Effector memory CD4-positive, alpha-beta T cell (primary cell): ENCODE data around the gene SIM2.
"Not testable (repeated sequence)": the region's sequence is repeated elsewhere in the genome, so short reads cannot be mapped to it uniquely, and the experiment has no call there.

Experiments used
- DNase-seq, 3 donors: peaks; one replicate each; pipeline ENCODE4 v3.0.0-alpha.2; 2020
- H3K27ac ChIP-seq: 2 replicates; pipeline ENCODE4 v1.7.0; 2013; ENCODE audit warnings: mild to moderate bottlenecking, low read length, moderate library complexity; ENCODE audit not compliant: insufficient read depth, poor library complexity, severe bottlenecking
- H3K27me3 ChIP-seq: replicated peaks from 2 replicates; pipeline ENCODE4 v1.7.0; 2013; ENCODE audit warnings: mild to moderate bottlenecking, low read length; ENCODE audit not compliant: insufficient read depth, control insufficient read depth, poor library complexity, severe bottlenecking
- H3K36me3 ChIP-seq: 2 replicates; pipeline ENCODE4 v1.7.0; 2013; ENCODE audit warnings: mild to moderate bottlenecking, low read length, moderate library complexity; ENCODE audit not compliant: control insufficient read depth, insufficient read depth
- H3K4me1 ChIP-seq: 2 replicates; pipeline ENCODE4 v1.7.0; 2013; ENCODE audit warnings: low read length, mild to moderate bottlenecking; ENCODE audit not compliant: control insufficient read depth, insufficient read depth, poor library complexity, severe bottlenecking
- H3K4me3 ChIP-seq: 2 replicates; pipeline ENCODE4 v1.7.0; 2013; ENCODE audit warnings: low read length, low read depth, mild to moderate bottlenecking; ENCODE audit not compliant: insufficient read depth, poor library complexity, severe bottlenecking
- H3K9me3 ChIP-seq: 2 replicates; pipeline ENCODE4 v1.7.0; 2013; ENCODE audit warnings: mild to moderate bottlenecking, low read length, moderate library complexity; ENCODE audit not compliant: control insufficient read depth

SIM2 gene

DNA sequence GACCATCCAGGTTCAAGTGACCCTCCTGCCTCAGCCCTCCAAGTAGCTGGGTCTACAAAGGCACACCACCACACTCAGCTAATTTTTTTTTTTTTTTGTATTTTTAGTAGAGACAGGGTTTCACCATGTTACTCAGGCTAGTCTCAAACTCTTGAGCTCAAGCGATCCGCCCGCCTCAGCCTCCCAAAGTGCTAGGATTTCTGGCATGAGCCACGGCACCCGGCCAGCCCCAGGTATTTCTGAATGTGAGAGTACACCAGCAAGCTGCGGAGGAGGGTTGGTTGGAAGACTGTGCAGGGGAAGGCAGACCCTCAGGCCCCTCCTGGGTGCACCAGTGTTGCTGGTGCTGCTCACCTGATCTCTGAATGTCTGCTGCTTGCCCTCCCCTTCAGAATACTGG, 33.1 kb upstream of the SIM2 start:
- Histone ChIP-seq H3K4me3 (no peak overlapping the region), H3K27ac (no peak overlapping the region), H3K36me3 (no peaks in the 10 kb centered on the region), H3K9me3 (no peaks in the 10 kb centered on the region), H3K27me3 (no peaks in the 10 kb centered on the region), H3K4me1 (no peaks in the 10 kb centered on the region)
- no peak for DNase-seq

DNA sequence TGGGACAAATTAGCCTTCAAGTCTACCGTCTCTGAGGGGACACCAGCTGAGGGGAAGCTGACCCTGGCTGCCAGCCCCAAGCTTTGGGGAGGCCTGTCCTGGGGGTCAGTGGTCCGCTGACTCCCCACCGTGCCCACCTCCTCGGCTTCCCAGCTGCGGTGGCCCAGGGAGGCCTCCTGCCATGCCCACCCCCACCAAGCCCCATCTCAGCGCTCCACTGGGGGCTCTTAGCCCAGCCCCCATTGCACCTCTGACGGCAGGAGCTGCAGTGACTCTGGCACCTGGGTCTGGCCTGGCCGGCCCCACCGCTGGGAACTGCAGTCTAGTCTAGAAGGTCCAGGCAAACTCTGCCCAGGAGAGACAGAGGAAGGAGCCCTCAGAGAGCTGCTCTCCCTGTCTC, 30.2 kb upstream of the SIM2 start:
- H3K9me3 ChIP-seq: no peaks in the 10 kb centered on the region
- DNase-seq: no peak
- H3K4me1 ChIP-seq: no peaks in the 10 kb centered on the region
- H3K4me3 ChIP-seq: no peak overlapping the region
- no peaks in the 10 kb centered on the region for H3K36me3 ChIP-seq
- H3K27me3 ChIP-seq: no peaks in the 10 kb centered on the region
- H3K27ac ChIP-seq: no peak overlapping the region

DNA sequence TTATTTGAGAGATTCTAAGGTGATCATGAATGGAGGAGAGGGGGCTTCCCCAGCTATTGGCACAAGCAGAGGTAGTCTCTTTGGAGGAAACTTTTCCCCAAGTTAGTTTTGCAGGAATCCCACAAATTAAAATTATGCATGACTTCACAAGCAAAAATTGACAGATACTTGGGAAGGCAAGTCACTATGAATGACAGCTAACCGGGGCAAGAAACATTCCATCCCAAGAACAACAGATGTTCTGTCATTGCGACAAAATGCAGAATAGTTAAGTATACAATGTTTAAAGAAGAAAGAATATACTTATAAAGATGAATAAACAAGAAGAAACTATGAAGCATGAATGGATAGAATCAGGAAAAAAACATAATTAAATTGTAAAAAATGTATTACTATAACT, 27.1 kb upstream of the SIM2 start:
- Histone ChIP-seq H3K9me3 (no peaks in the 10 kb centered on the region), H3K27ac (no peak overlapping the region), H3K4me1 (no peaks in the 10 kb centered on the region), H3K4me3 (no peak overlapping the region), H3K36me3 (no peaks in the 10 kb centered on the region), H3K27me3 (no peaks in the 10 kb centered on the region)
- no peak for DNase-seq

DNA sequence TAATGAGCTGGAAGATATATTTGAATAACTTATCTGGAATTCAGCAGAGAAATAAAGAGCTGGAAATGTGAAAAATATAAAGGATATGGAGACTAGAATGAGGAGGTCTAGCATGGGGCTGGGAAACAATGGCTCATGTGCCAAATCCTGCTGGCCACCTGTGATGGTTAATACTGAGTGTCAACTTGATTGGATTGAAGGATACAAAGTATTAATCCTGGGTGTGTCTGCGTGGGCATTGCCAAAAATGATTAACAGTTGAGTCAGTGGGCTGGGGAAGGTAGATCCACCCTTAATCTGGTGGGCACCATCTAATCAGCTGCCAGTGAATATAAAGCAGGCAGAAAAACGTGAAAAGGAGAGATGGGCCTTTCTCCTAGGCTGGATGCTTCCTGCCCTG, 26.6 kb upstream of the SIM2 start:
- H3K9me3 ChIP-seq, H3K4me3 ChIP-seq, DNase-seq, H3K36me3 ChIP-seq, H3K27me3 ChIP-seq, H3K27ac ChIP-seq, H3K4me1 ChIP-seq: not testable (repeated sequence)

DNA sequence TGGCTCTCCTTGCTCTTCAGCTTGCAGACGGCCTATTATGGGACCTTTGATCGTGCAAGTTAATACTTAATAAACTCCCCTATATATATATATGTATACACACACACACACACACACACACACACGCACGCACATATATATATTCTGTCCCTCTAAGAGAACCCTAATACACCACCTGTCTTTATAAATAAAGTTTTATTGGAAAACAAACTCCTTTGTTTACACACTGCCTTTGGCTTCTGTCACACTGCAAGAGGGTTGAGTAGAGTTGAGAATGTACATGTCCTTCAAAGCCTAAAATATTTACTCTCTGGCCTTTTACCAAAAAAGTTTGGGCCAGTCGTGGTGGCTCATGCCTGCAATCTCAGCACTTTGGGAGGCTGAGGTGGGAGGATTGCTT, 26.2 kb upstream of the SIM2 start:
- no peak overlapping the region for H3K27ac ChIP-seq
- H3K9me3 ChIP-seq: no peaks in the 10 kb centered on the region
- H3K4me1 ChIP-seq: no peaks in the 10 kb centered on the region
- no peak for DNase-seq
- H3K4me3 ChIP-seq: no peak overlapping the region
- peaks cover 4% of the 10 kb centered on the region for H3K27me3 ChIP-seq
- no peaks in the 10 kb centered on the region for H3K36me3 ChIP-seq

DNA sequence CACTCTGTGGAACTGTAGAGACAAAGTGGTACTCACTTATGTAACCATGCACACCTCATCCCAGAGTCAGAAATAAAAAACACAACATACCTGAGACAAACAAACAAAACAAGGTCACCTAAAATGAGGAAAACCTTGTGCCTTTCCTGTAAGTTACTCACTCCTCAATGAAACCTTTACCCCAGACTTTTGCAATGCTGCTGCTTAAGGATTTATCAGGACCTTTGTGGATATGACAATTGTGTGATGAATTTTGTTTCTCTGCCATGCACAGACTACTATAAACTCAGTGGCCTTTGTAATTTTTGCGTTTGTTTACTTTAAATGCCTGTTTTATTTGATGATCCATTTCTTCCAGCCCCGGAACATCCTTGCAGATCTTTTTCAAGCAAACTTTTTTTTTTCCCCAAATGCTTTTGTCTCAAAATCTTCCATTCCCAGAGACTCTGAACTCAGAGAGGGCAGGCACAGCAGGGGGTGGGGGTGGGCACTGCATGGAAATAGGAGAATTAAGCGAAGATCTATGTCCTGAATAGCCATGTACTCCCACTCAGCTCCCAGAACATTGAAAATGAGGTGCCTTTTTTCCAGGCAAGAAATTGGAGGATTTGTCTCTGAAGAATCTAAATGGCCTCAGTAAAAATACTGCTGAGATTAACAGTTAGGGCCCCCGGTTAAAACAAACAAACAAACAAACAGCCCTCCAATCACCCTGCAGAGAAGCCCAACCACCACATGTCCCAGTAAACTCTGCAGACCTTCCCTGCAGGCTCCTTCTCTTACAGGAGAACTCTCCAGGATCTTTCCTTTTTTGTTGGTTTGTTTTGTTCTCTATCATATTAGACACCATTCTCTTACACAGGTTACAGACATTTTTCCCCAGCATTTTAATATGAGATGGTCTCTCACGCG, 22.6 kb upstream of the SIM2 start:
- no peaks in the 10 kb centered on the region for H3K36me3 ChIP-seq
- no peak for DNase-seq
- peaks cover 4% of the 10 kb centered on the region for H3K27me3 ChIP-seq

DNA sequence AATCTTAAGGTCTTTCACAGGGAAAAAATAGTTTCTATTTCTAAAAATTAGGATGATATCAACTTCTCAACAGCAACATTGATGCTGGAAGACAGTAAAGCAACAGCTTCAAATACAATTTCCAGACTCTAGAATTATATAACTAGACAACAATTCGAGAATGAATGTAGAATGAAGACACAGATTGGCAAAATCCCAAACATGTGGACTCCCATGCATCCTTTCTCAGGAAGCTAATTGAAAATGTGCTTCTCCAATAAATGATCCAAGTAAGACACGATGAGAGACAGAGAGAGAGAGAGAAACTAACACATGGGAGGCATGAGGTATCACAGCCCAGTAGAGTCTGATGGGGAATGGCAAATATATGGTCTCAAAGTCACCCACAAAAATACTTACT, 21.5 kb upstream of the SIM2 start:
- H3K9me3 ChIP-seq: peaks cover 12% of the 10 kb centered on the region
- H3K27me3 ChIP-seq: peaks cover 4% of the 10 kb centered on the region
- no peaks in the 10 kb centered on the region for H3K36me3 ChIP-seq
- no peak overlapping the region for H3K4me3 ChIP-seq
- no peak overlapping the region for H3K27ac ChIP-seq
- no peaks in the 10 kb centered on the region for H3K4me1 ChIP-seq
- DNase-seq: no peak

More for the DNA sequence above, 22.6 kb upstream of the SIM2 start:
- Histone ChIP-seq H3K4me1 (no peaks in the 10 kb centered on the region), H3K4me3 (no peak overlapping the region), H3K9me3 (peaks cover 12% of the 10 kb centered on the region), H3K27ac (no peak overlapping the region)

DNA sequence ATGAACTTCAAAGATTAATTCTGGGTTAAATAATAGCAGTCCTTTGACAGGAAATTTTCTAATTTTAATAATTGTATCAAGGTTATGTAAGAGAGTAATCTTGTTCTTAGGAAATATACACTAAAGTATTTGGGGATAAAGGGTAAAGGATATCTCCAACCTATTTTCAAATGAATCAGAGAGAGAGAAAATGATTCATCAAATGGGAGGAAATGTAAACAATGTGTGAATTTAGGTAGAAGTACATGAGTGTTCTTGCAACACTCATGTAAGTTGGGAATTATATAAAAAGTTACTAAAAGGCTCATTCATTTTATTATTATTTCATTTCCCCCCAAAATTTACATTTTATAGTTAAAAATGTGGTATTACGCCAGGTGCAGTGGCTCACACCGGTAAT, 20.4 kb upstream of the SIM2 start:
- H3K4me1 ChIP-seq: no peaks in the 10 kb centered on the region
- no peak for DNase-seq
- no peaks in the 10 kb centered on the region for H3K36me3 ChIP-seq
- H3K9me3 ChIP-seq: peaks cover 12% of the 10 kb centered on the region
- H3K27ac ChIP-seq: no peak overlapping the region
- no peak overlapping the region for H3K4me3 ChIP-seq
- peaks cover 4% of the 10 kb centered on the region for H3K27me3 ChIP-seq

DNA sequence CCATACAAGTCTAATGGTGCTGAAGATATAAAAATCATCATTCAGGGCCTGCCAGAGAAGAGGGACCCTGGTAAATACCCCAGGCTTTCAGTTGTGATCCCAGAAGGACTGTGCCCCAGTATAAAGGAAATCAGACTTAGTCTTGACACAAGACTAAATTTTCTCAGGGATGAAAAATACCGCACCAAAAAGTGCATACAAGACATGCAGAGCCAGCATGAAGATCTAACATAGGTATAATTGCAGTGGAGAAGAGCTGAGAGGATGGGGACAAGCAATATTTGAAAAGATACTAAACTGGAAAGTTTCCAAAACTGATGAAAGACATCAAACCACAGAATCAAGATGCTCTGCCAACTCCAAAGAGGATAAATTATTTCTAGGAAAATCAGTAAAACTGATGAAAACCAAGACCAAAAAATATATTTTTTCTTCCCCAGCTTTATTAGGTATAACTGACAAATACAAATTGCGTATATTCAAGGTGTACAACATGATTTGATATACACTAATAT, 17.7 kb upstream of the SIM2 start:
- H3K27me3 ChIP-seq: peaks cover 6% of the 10 kb centered on the region
- peaks cover 12% of the 10 kb centered on the region for H3K9me3 ChIP-seq
- H3K4me1 ChIP-seq: no peaks in the 10 kb centered on the region
- no peak for DNase-seq
- H3K36me3 ChIP-seq: no peaks in the 10 kb centered on the region
- no peak overlapping the region for H3K4me3 ChIP-seq
- no peak overlapping the region for H3K27ac ChIP-seq

DNA sequence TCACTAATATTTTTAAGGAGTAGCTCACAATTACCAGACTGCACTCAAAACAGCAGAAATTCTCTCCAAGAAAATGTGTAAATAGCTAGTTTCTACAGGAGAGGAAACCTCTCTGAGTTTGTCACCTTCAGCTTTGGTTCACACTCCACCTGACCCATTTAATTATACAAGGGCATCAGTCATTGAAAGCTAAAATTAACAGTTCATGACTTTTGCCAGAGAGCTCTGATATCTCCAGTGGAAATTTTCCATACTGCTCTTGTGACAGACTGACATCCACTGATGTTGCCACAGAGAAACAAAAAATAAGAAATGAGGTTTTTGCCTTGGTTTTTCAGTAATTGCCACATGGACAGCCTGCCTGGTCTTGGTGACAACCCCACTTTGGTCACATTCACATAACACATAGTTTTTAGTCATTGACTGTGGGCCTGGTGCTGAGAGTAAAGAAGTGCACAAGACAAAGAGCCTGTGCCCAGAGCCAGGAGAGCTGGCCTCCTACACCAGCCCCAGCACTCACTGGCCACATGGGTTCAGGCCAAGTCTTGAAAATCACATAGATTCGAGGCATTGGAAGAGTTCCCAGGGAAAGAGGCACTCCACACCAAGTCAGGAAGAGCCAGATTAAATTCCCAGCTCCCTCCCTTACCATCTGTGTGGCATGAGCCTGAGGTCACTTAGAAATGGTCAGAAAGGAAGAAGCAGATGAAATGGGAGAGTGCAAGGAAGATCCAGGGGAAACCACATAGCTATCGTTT, 13.8 kb upstream of the SIM2 start:
- H3K4me1 ChIP-seq: no peaks in the 10 kb centered on the region
- H3K36me3 ChIP-seq: no peaks in the 10 kb centered on the region
- H3K27me3 ChIP-seq: peaks cover 2% of the 10 kb centered on the region
- no peak overlapping the region for H3K4me3 ChIP-seq
- peaks cover 10% of the 10 kb centered on the region for H3K9me3 ChIP-seq
- H3K27ac ChIP-seq: no peak overlapping the region
- no peak for DNase-seq
